ENCODE results near the gene GSC2. TPM values are rescaled to one million over a fixed set of nuclear protein-coding genes. Genes with fewer than 3 reads are reported as not detected.

The GSC2 gene
- total and polyA plus RNA-seq, 9 of the 15 experiments (the other 6 are each of a cell fraction or from before 2014, with no cell fraction given): not detected

- TF ChIP-seq JUN (IDR thresholded peaks at IDR 0.05; ENCODE audit: borderline replicate concordance, low read depth, low read length) (no peak), JUN (CRISPR knock-in tag; IDR thresholded peaks at IDR 0.05; ENCODE audit: borderline replicate concordance) (no peak), POLR2G (IDR thresholded peaks at IDR 0.05; ENCODE audit: low read depth, low read length) (peak; percentile 54; the same call in 1 of the 2 replicates), ZNF124 (CRISPR knock-in tag; IDR thresholded peaks at IDR 0.05) (no peak), EP400 (IDR thresholded peaks at IDR 0.05) (no peak), MTF1 (CRISPR knock-in tag; IDR thresholded peaks at IDR 0.05; ENCODE audit: borderline replicate concordance) (no peak), IRF2 (CRISPR knock-in tag; IDR thresholded peaks at IDR 0.05) (no peak), KDM1A (IDR thresholded peaks at IDR 0.05) (no peak), ZBTB7A (IDR thresholded peaks at IDR 0.05; ENCODE audit: borderline replicate concordance, control insufficient read depth, low read depth, low read length) (peak; percentile 94), BHLHE40 (IDR thresholded peaks at IDR 0.05; ENCODE audit: low read length) (peak; percentile 28; the same call in 1 of the 2 replicates), ZNF696 (CRISPR knock-in tag; conservative IDR thresholded peaks at IDR 0.05) (no peak), TFAP4 (CRISPR knock-in tag; IDR thresholded peaks at IDR 0.05; ENCODE audit: borderline replicate concordance) (no peak), USF2 (CRISPR knock-in tag; IDR thresholded peaks at IDR 0.05) (no peak), THRAP3 (IDR thresholded peaks at IDR 0.05; ENCODE audit: borderline replicate concordance) (no peak), ZNF780A (CRISPR knock-in tag; IDR thresholded peaks at IDR 0.05) (no peak), ZNF77 (CRISPR knock-in tag; IDR thresholded peaks at IDR 0.05) (no peak), MGA (IDR thresholded peaks at IDR 0.05) (no peak)
These were observed 28.4 kb downstream of the GSC2 start (continued) for GRCh38 chr22:19121631-19122142.

Data from K562 (cell line).